Neural cell (in vitro differentiated cells): Measurements from ENCODE around the gene CDH5. TPM values are rescaled to one million over a fixed set of nuclear protein-coding genes. Genes with fewer than 3 reads are reported as not detected.

Source experiments
- H2AFZ ChIP-seq: fragments of 200-600, 300-800 bp; sonication (generic), shearing (Covaris generic); 2 replicates; pipeline ENCODE4 v1.6.0; 2014; ENCODE audit warnings: low read depth, mild to moderate bottlenecking, antibody characterized with exemption, low read length, moderate library complexity
- H3F3A ChIP-seq: fragments of 200-600 bp; shearing (Covaris generic); 2 replicates; pipeline ENCODE4 v1.6.1; 2016; ENCODE audit warnings: mild to moderate bottlenecking, moderate library complexity, mixed read lengths, antibody characterized with exemption, low read length; ENCODE audit not compliant: insufficient read depth, poor library complexity, severe bottlenecking
- H3K27ac ChIP-seq: fragments of 200-600, 300-800 bp; sonication (generic), shearing (Covaris generic); 2 replicates; pipeline ENCODE4 v1.5.1; 2014; ENCODE audit warnings: mild to moderate bottlenecking, low read length, moderate library complexity
- H3K27me3 ChIP-seq: fragments of 300-800, 200-600 bp; sonication (generic), shearing (Covaris generic); 2 replicates; pipeline ENCODE4 v1.6.0; 2014; ENCODE audit warnings: mild to moderate bottlenecking, low read depth, low read length, moderate library complexity; ENCODE audit not compliant: insufficient read depth
- H3K36me3 ChIP-seq: fragments of 300-800, 200-600 bp; sonication (generic), shearing (Covaris generic); 2 replicates; pipeline ENCODE4 v1.5.1; 2014; ENCODE audit warnings: mild to moderate bottlenecking, antibody characterized with exemption, low read length, moderate library complexity; ENCODE audit not compliant: insufficient read depth
- H3K4me2 ChIP-seq: fragments of 300-800, 200-600 bp; sonication (generic), shearing (Covaris generic); 2 replicates; pipeline ENCODE4 v1.6.0; 2014; ENCODE audit warnings: mild to moderate bottlenecking, low read length
- H3K4me3 ChIP-seq: fragments of 300-800, 200-600 bp; sonication (generic), shearing (Covaris generic); 2 replicates; pipeline ENCODE4 v1.5.1; 2014; ENCODE audit warnings: mild to moderate bottlenecking, low read length, moderate library complexity
- H3K79me2 ChIP-seq: fragments of 200-600 bp; shearing (Covaris generic); replicated peaks from 2 replicates; pipeline ENCODE4 v1.6.0; 2014; ENCODE audit warnings: mild to moderate bottlenecking, low read length, moderate library complexity; ENCODE audit not compliant: insufficient read depth
- H3K9ac ChIP-seq: fragments of 300-800, 200-600 bp; sonication (generic), shearing (Covaris generic); 2 replicates; pipeline ENCODE4 v1.6.1; 2016; ENCODE audit warnings: mild to moderate bottlenecking, low read length, mixed read lengths
- H3K9me2 ChIP-seq: fragments of 200-600 bp; shearing (Covaris generic); 2 replicates; pipeline ENCODE4 v1.6.1; 2016; ENCODE audit warnings: mild to moderate bottlenecking, low read length, mixed read lengths; ENCODE audit not compliant: insufficient read depth
- H3K9me3 ChIP-seq: fragments of 200-600, 300-800 bp; sonication (generic), shearing (Covaris generic); 2 replicates; pipeline ENCODE4 v1.6.1; 2016; ENCODE audit warnings: mild to moderate bottlenecking, mixed run types, low read length, moderate library complexity, mixed read lengths
- H4K20me1 ChIP-seq: fragments of 200-600 bp; shearing (Covaris generic); 2 replicates; pipeline ENCODE4 v1.6.1; 2016; ENCODE audit warnings: mild to moderate bottlenecking, mixed run types; ENCODE audit not compliant: insufficient read depth
- CTCF ChIP-seq: fragments of 450-650 bp; IDR thresholded peaks from 2 replicates; pipeline ENCODE4 v1.5.1; 2014; ENCODE audit warnings: antibody characterized with exemption, mild to moderate bottlenecking, moderate library complexity; ENCODE audit not compliant: poor library complexity, severe bottlenecking
- EP300 ChIP-seq: fragments of 450-650 bp; conservative IDR thresholded peaks from 2 replicates; pipeline ENCODE4 v1.6.1; 2014; ENCODE audit warnings: antibody characterized with exemption, mild to moderate bottlenecking, moderate library complexity; ENCODE audit not compliant: poor library complexity, severe bottlenecking
- MXI1 ChIP-seq: fragments of 450-650 bp; conservative IDR thresholded peaks from 2 replicates; pipeline ENCODE4 v1.6.1; 2014; ENCODE audit warnings: antibody characterized with exemption, mild to moderate bottlenecking; ENCODE audit not compliant: poor library complexity, severe bottlenecking
- POLR2AphosphoS5 ChIP-seq: IDR thresholded peaks from 2 replicates; pipeline ENCODE4 v1.6.1; 2012
- RAD21 ChIP-seq: fragments of 450-650 bp; conservative IDR thresholded peaks from 2 replicates; pipeline ENCODE4 v1.6.1; 2014; ENCODE audit warnings: antibody characterized with exemption, mild to moderate bottlenecking, moderate library complexity
- REST ChIP-seq: IDR thresholded peaks from 2 replicates; pipeline ENCODE4 v1.6.1; 2012; ENCODE audit warnings: borderline replicate concordance
- TAF1 ChIP-seq: IDR thresholded peaks from 2 replicates; pipeline ENCODE4 v1.6.1; 2012; ENCODE audit warnings: low read depth
- polyA plus RNA-seq: library from polyadenylated mRNA; depleted of rRNA; stranded (reverse); fragments of >200 nt; gene quantifications from 2 replicates; pipeline ENCODE4 v1.2.3, GENCODE V29; 2014

Gene CDH5
- polyA plus RNA-seq, 1 donor from 2014 or later: not detected

- Histone ChIP-seq H4K20me1 (no peaks in the 10 kb centered on the region), H3K4me2 (no peak overlapping the region), H3K79me2 (no peaks in the 10 kb centered on the region), H3K36me3 (no peaks in the 10 kb centered on the region), H3K27ac (no peak overlapping the region), H3K9me3 (no peaks in the 10 kb centered on the region), H3K9me2 (no peaks in the 10 kb centered on the region), H3K4me3 (no peak overlapping the region), H3K9ac (no peak overlapping the region), H3K27me3 (no peaks in the 10 kb centered on the region), H3F3A (no peaks in the 10 kb centered on the region), H2AFZ (no peak overlapping the region)
- TF ChIP-seq REST (no peak), RAD21 (no peak), EP300 (no peak), POLR2AphosphoS5 (no peak), MXI1 (no peak)
Measured at GRCh38 chr16:66440271-66440802, 73.8 kb downstream of the CDH5 start.

- Histone ChIP-seq H3K9ac (no peak overlapping the region), H3K4me2 (no peak overlapping the region), H3K27ac (no peak overlapping the region), H2AFZ (no peak overlapping the region), H3K36me3 (no peaks in the 10 kb centered on the region), H3K9me2 (no peaks in the 10 kb centered on the region), H3K4me3 (no peak overlapping the region), H3F3A (no peaks in the 10 kb centered on the region), H3K9me3 (no peaks in the 10 kb centered on the region), H3K79me2 (no peaks in the 10 kb centered on the region), H3K27me3 (no peaks in the 10 kb centered on the region), H4K20me1 (no peaks in the 10 kb centered on the region)
- no peak for TF ChIP-seq POLR2AphosphoS5
- no peak for TF ChIP-seq RAD21
- TF ChIP-seq MXI1: no peak
- no peak for TF ChIP-seq TAF1
- no peak for TF ChIP-seq CTCF
- no peak for TF ChIP-seq REST
Measured at GRCh38 chr16:66440970-66441369, 74.5 kb downstream of the CDH5 start.
